PFSK-1 (cell line): ENCODE results near the gene DNAH10.

Experiments used
- FOXP2 ChIP-seq: optimal IDR thresholded peaks from 2 replicates; pipeline ENCODE3; 2011; ENCODE audit warnings: borderline replicate concordance, control low read depth, inconsistent platforms; ENCODE audit not compliant: insufficient read depth; ENCODE audit errors: extremely low read length, extremely low read depth
- POLR2AphosphoS5 ChIP-seq: IDR thresholded peaks from 2 replicates; pipeline ENCODE4 v1.6.1; 2012; ENCODE audit warnings: low read depth, mild to moderate bottlenecking, control low read depth, low read length, moderate library complexity
- REST ChIP-seq, 2 experiments: IDR thresholded peaks; 2 replicates each; pipeline versions ENCODE4 v1.6.1 to v1.8.0; 2011 to 2012; ENCODE audit warnings: low read depth in 2 of 2, low read length in 2 of 2, control low read depth in 1 of 2, inconsistent platforms in 1 of 2, mild to moderate bottlenecking in 1 of 2, moderate library complexity in 1 of 2; ENCODE audit not compliant: insufficient read depth in 1 of 2
- SIN3A ChIP-seq: IDR thresholded peaks from 2 replicates; pipeline ENCODE4 v1.6.1; 2012; ENCODE audit warnings: mild to moderate bottlenecking, low read length, moderate library complexity, borderline replicate concordance; ENCODE audit not compliant: insufficient read depth
- TAF1 ChIP-seq: IDR thresholded peaks from 2 replicates; pipeline ENCODE4 v1.6.1; 2012; ENCODE audit warnings: low read length, control low read depth, borderline replicate concordance; ENCODE audit not compliant: insufficient read depth

GRCh38 chr12:123903301-123904065 lies 141.4 kb downstream of the DNAH10 start:
- TF ChIP-seq POLR2AphosphoS5: no peak
- no peak for TF ChIP-seq SIN3A
- no peak for TF ChIP-seq TAF1
- TF ChIP-seq FOXP2: no peak
- no peak for TF ChIP-seq REST (IDR thresholded peaks at IDR 0.05; ENCODE audit: insufficient read depth in 1 of 2, low read depth in 2 of 2, low read length in 2 of 2)
